Measurements from ENCODE around the gene PPTC7.

GRCh38 chr12:110582276-110583136 lies 612 bp downstream of the PPTC7 start:
- no peak for TF ChIP-seq GATA2 (IDR thresholded peaks at IDR 0.05; ENCODE audit: low read depth, low read length)
- no peak for TF ChIP-seq GATA3 (IDR thresholded peaks at IDR 0.05; ENCODE audit: low read depth, low read length)
